IMR-90 (cell line): ENCODE data around the gene KATNB1. TPM values are rescaled to one million over a fixed set of nuclear protein-coding genes. Genes with fewer than 3 reads are reported as not detected.

Experiments used
- ATAC-seq: fragments of 200-7000 bp; cut with Tn5 transposase; 2 replicates; pipeline ENCODE4 v1.9.1; 2020; ENCODE audit warnings: low read depth, mild to moderate bottlenecking, moderate library complexity
- BruUV-seq: library from RNA; stranded (reverse); fragments of 400-500 nt; replicated peaks from 2 replicates; lab custom pipeline; 2021; lab: Mats Ljungman, UMichigan
- CTCF ChIA-PET: fragments of 300-600 bp; formaldehyde crosslinking; extraction: SDS; loops from one replicate; lab custom pipeline; 2021; ENCODE audit warnings: antibody characterized with exemption; lab: Yijun Ruan, JAX
- POLR2A ChIA-PET: fragments of 300-600 bp; sonication (Branson Sonifier 250); formaldehyde crosslinking; loops from one replicate; lab custom pipeline; 2022; ENCODE audit warnings: antibody characterized with exemption; ENCODE audit not compliant: unreplicated experiment; lab: Charles Lee
- DNase-seq: peaks from one replicate; pipeline ENCODE4 v3.0.0; 2013
- H2AFZ ChIP-seq: replicated peaks from 2 replicates; pipeline ENCODE3; 2013; ENCODE audit warnings: low read length, mild to moderate bottlenecking; ENCODE audit not compliant: poor library complexity
- H2AK5ac ChIP-seq: 2 replicates; pipeline ENCODE4 v1.6.1; 2013; ENCODE audit warnings: low read depth, low read length, inconsistent platforms
- H2AK9ac ChIP-seq: replicated peaks from 2 replicates; pipeline ENCODE3; 2013; ENCODE audit warnings: mild to moderate bottlenecking, low read depth, low read length, moderate library complexity; ENCODE audit not compliant: poor library complexity
- H2BK120ac ChIP-seq: 2 replicates; pipeline ENCODE4 v1.6.1; 2013; ENCODE audit warnings: low read depth, low read length, inconsistent platforms
- H2BK15ac ChIP-seq: 3 replicates; pipeline ENCODE4 v1.6.1; 2013; ENCODE audit warnings: low read depth, low read length, inconsistent platforms
- H2BK20ac ChIP-seq: 2 replicates; pipeline ENCODE4 v1.6.1; 2013; ENCODE audit warnings: low read depth, mild to moderate bottlenecking, inconsistent platforms, low read length, moderate library complexity
- H2BK5ac ChIP-seq: 2 replicates; pipeline ENCODE4 v1.6.1; 2013; ENCODE audit warnings: mild to moderate bottlenecking, low read depth, low read length, inconsistent platforms; ENCODE audit not compliant: poor library complexity, severe bottlenecking
- H3K14ac ChIP-seq: replicated peaks from 2 replicates; pipeline ENCODE4 v1.6.1; 2013; ENCODE audit warnings: low read depth, low read length, inconsistent platforms
- H3K18ac ChIP-seq: 2 replicates; pipeline ENCODE4 v1.6.1; 2013; ENCODE audit warnings: low read depth, low read length, control low read depth
- H3K23ac ChIP-seq: 2 replicates; pipeline ENCODE4 v1.6.1; 2013; ENCODE audit warnings: low read depth, low read length, inconsistent platforms
- H3K27ac ChIP-seq: 2 replicates; pipeline ENCODE4 v1.5.1; 2013; ENCODE audit warnings: mild to moderate bottlenecking, control low read depth, low read length; ENCODE audit not compliant: insufficient read depth
- H3K27me3 ChIP-seq: 2 replicates; pipeline ENCODE4 v1.6.1; 2013; ENCODE audit warnings: low read length; ENCODE audit not compliant: control insufficient read depth, insufficient read depth
- H3K36me3 ChIP-seq: 2 replicates; pipeline ENCODE4 v1.6.1; 2013; ENCODE audit warnings: low read length, mixed read lengths; ENCODE audit not compliant: control insufficient read depth, insufficient read depth
- H3K4ac ChIP-seq: 2 replicates; pipeline ENCODE4 v1.6.1; 2013; ENCODE audit warnings: low read depth, low read length, inconsistent platforms
- H3K4me1 ChIP-seq: 2 replicates; pipeline ENCODE4 v1.6.1; 2013; ENCODE audit warnings: low read length, mixed read lengths; ENCODE audit not compliant: control insufficient read depth, insufficient read depth
- H3K4me2 ChIP-seq: 2 replicates; pipeline ENCODE4 v1.6.1; 2013; ENCODE audit warnings: low read depth, mild to moderate bottlenecking, control low read depth, low read length, moderate library complexity
- H3K4me3 ChIP-seq: 2 replicates; pipeline ENCODE4 v1.5.1; 2013; ENCODE audit warnings: low read depth, mild to moderate bottlenecking, control low read depth, low read length, moderate library complexity; ENCODE audit not compliant: insufficient read depth
- H3K56ac ChIP-seq: 2 replicates; pipeline ENCODE4 v1.6.1; 2013; ENCODE audit warnings: low read length, inconsistent platforms; ENCODE audit not compliant: insufficient read depth; ENCODE audit errors: extremely low read depth
- H3K79me1 ChIP-seq, 2 experiments: 2 replicates each; pipeline ENCODE4 v1.6.1; 2013; ENCODE audit warnings: low read length in 2 of 2, inconsistent platforms in 1 of 2, low read depth in 1 of 2
- H3K9ac ChIP-seq: 2 replicates; pipeline ENCODE4 v1.6.1; 2013; ENCODE audit warnings: low read depth, low read length, control low read depth
- H3K9me1 ChIP-seq: 2 replicates; pipeline ENCODE4 v1.6.1; 2013; ENCODE audit warnings: low read length, inconsistent platforms; ENCODE audit not compliant: insufficient read depth
- H3K9me3 ChIP-seq: 2 replicates; pipeline ENCODE4 v1.6.1; 2013; ENCODE audit warnings: low read length; ENCODE audit not compliant: control insufficient read depth, insufficient read depth
- H4K20me1 ChIP-seq: 2 replicates; pipeline ENCODE4 v1.6.1; 2013; ENCODE audit warnings: low read length, inconsistent platforms; ENCODE audit not compliant: insufficient read depth
- H4K5ac ChIP-seq: 2 replicates; pipeline ENCODE4 v1.6.1; 2013; ENCODE audit warnings: mild to moderate bottlenecking, low read depth, low read length, control low read depth
- H4K8ac ChIP-seq, 2 experiments: 2 replicates each; pipeline ENCODE4 v1.6.1; 2013; ENCODE audit warnings: low read depth in 2 of 2, low read length in 2 of 2, control low read depth in 1 of 2, inconsistent platforms in 1 of 2
- H4K91ac ChIP-seq: 2 replicates; pipeline ENCODE4 v1.6.1; 2013; ENCODE audit warnings: low read depth, low read length, inconsistent platforms; ENCODE audit not compliant: insufficient read depth
- RCOR1 ChIP-seq: IDR thresholded peaks from 2 replicates; pipeline ENCODE4 v1.6.1; 2012; ENCODE audit warnings: mild to moderate bottlenecking, low read length, improper control_type of control experiment; ENCODE audit not compliant: insufficient replicate concordance
- WGBS, 2 experiments: methylation state at CpG; one replicate each; pipeline versions ENCODE4 v1.1.5 to v1.1.7; 2013; ENCODE audit warnings: missing lambda C conversion rate in 2 of 2; ENCODE audit not compliant: insufficient read length in 1 of 2; ENCODE audit errors: extremely low coverage in 2 of 2; 5-methylcytosine and 5-hydroxymethylcytosine counted together
- dilution Hi-C: fragments of 300-500 bp; cut with HindIII; formaldehyde crosslinking; loops from one replicate; pipeline ENCODE4 v1.14.3; 2018; ENCODE audit warnings: low sequenced_read_pairs; ENCODE audit not compliant: unreplicated experiment
- in situ Hi-C: fragments of 300-500 bp; cut with MboI; formaldehyde crosslinking; loops from 3 replicates; pipeline ENCODE4 v1.14.3; 2019; ENCODE audit warnings: low sequenced_read_pairs, inconsistent platforms, mixed read lengths
- intact Hi-C: fragments of 100-400 bp; cut with micrococcal nuclease; formaldehyde crosslinking; loops from 2 replicates; pipeline ENCODE4 v1.10.0; 2022
- polyA plus RNA-seq, 3 experiments: library from polyadenylated mRNA; depleted of rRNA; stranded (reverse); fragments of >200 nt; gene quantifications; 2 replicates each; pipeline ENCODE4 v1.2.3, GENCODE V29; 2012; ENCODE audit warnings: low replicate concordance in 1 of 3
- total RNA-seq: library from RNA; depleted of rRNA; stranded (reverse); fragments of >200 nt; gene quantifications from 2 replicates; pipeline ENCODE4 v1.2.3, GENCODE V29; 2012

The KATNB1 gene
- total and polyA plus RNA-seq, 2 of the 4 experiments (the other 2 are of a cell fraction) = 10.9 to 23.5 TPM

GRCh38 chr16:57761301-57761700 is 25.7 kb downstream of the KATNB1 start:
- no TSS peak for BruUV-seq
- dilution Hi-C loops = no loop called here
- H2AFZ ChIP-seq = no peak overlapping the region
- 90% methylated on average over 3 of the region's 9 CpGs; no CpG with 5 or more reads in 1 of the 2 experiments for WGBS, 2 experiments
- H3K4me3 ChIP-seq = no peak overlapping the region
- DNase-seq (no peak), ATAC-seq (no peak)
- peaks cover 3% of the 10 kb centered on the region; the same call in 1 of the 2 replicates for H4K20me1 ChIP-seq
- no peak overlapping the region for H2BK120ac ChIP-seq
- in situ Hi-C loops = no loop called here
- H3K4me1 ChIP-seq = peaks cover 8% of the 10 kb centered on the region
- H2AK9ac ChIP-seq = peak overlapping the region; percentile 63
- H3K18ac ChIP-seq = no peak overlapping the region
- ChIA-PET CTCF (interaction anchor here (0.9 kb wide), 1 partner anchor 102 kb away, joined by 3 read pairs; no protein-coding TSS in a partner anchor), POLR2A (no interaction called here)
- no peak for TF ChIP-seq RCOR1
- no peak overlapping the region for H3K4ac ChIP-seq
- no peak overlapping the region for H2AK5ac ChIP-seq
- no peak overlapping the region for H3K9ac ChIP-seq
- peaks cover 4% of the 10 kb centered on the region for H3K9me1 ChIP-seq
- H2BK20ac ChIP-seq = no peak overlapping the region
- intact Hi-C loops = no loop called here
- H3K36me3 ChIP-seq = peaks cover 59% of the 10 kb centered on the region
- H2BK15ac ChIP-seq = no peak overlapping the region
- no peak overlapping the region for H4K8ac ChIP-seq
- H3K79me1 ChIP-seq = peaks cover 5 to 20% of the 10 kb centered on the region in 2 experiments; a peak in 2 of 4 replicates
- H4K91ac ChIP-seq = no peak overlapping the region
- H2BK5ac ChIP-seq = no peak overlapping the region
- H3K14ac ChIP-seq = no peak overlapping the region
- H3K9me3 ChIP-seq = no peaks in the 10 kb centered on the region
- no peaks in the 10 kb centered on the region for H3K27me3 ChIP-seq
- no peak overlapping the region for H3K23ac ChIP-seq
- H3K27ac ChIP-seq = no peak overlapping the region
- no peak overlapping the region for H3K4me2 ChIP-seq
- H4K5ac ChIP-seq = no peak overlapping the region
- no peak overlapping the region for H3K56ac ChIP-seq
